HepG2 (cell line): ENCODE data around the gene OTULINL. TPM values are rescaled to one million over a fixed set of nuclear protein-coding genes. Genes with fewer than 3 reads are reported as not detected.
A peak's percentile ranks its signal among the peaks of the same experiment; 100 is the strongest.

Source experiments
- ARNTL ChIP-seq: sonication (generic); formaldehyde crosslinking; IDR thresholded peaks from 2 replicates; pipeline ENCODE4 v1.4.0; 2020; ENCODE audit warnings: mild to moderate bottlenecking, missing genetic modification reagents
- BRCA1 ChIP-seq: sonication (generic); formaldehyde crosslinking; IDR thresholded peaks from 2 replicates; pipeline ENCODE4 v1.4.0; 2020; ENCODE audit warnings: missing genetic modification reagents
- GLI4 ChIP-seq: sonication (generic); formaldehyde crosslinking; IDR thresholded peaks from 2 replicates; pipeline ENCODE4 v1.5.1; 2020; ENCODE audit warnings: missing genetic modification reagents, mild to moderate bottlenecking, moderate library complexity, borderline replicate concordance
- GPN1 ChIP-seq: sonication (generic); formaldehyde crosslinking; IDR thresholded peaks from 2 replicates; pipeline ENCODE4 v1.5.1; 2020; ENCODE audit warnings: missing genetic modification reagents, borderline replicate concordance
- GZF1 ChIP-seq: sonication (generic); formaldehyde crosslinking; IDR thresholded peaks from 2 replicates; pipeline ENCODE4 v1.5.1; 2020; ENCODE audit warnings: mild to moderate bottlenecking, missing genetic modification reagents
- HDAC2 ChIP-seq: sonication (generic); formaldehyde crosslinking; IDR thresholded peaks from 2 replicates; pipeline ENCODE4 v1.4.0; 2020; ENCODE audit warnings: missing genetic modification reagents
- HHEX ChIP-seq: IDR thresholded peaks from 2 replicates; pipeline ENCODE4 v1.6.1; 2016; ENCODE audit warnings: control low read depth
- PHF20 ChIP-seq: sonication (generic); formaldehyde crosslinking; IDR thresholded peaks from 2 replicates; pipeline ENCODE4 v1.5.0; 2020; ENCODE audit warnings: mild to moderate bottlenecking, missing genetic modification reagents
- U2AF2 ChIP-seq: fragments of 200-400 bp; formaldehyde crosslinking; IDR thresholded peaks from 2 replicates; pipeline ENCODE4 v1.6.1; 2017; ENCODE audit warnings: low read depth, mild to moderate bottlenecking, low read length
- ZNF292 ChIP-seq: sonication (generic); formaldehyde crosslinking; IDR thresholded peaks from 2 replicates; pipeline ENCODE4 v1.8.1; 2022; ENCODE audit warnings: mild to moderate bottlenecking, low read depth, missing genetic modification reagents, borderline replicate concordance
- ZNF367 ChIP-seq: sonication (generic); formaldehyde crosslinking; IDR thresholded peaks from 2 replicates; pipeline ENCODE4 v1.4.0; 2020; ENCODE audit warnings: missing genetic modification reagents, borderline replicate concordance
- ZNF44 ChIP-seq: sonication (generic); formaldehyde crosslinking; IDR thresholded peaks from 2 replicates; pipeline ENCODE4 v1.5.1; 2020; ENCODE audit warnings: mild to moderate bottlenecking, missing genetic modification reagents
- ZNF441 ChIP-seq: sonication (generic); formaldehyde crosslinking; IDR thresholded peaks from 2 replicates; pipeline ENCODE4 v1.7.0; 2021; ENCODE audit warnings: missing genetic modification reagents, borderline replicate concordance
- ZNF616 ChIP-seq: sonication (generic); formaldehyde crosslinking; IDR thresholded peaks from 2 replicates; pipeline ENCODE4 v1.5.0; 2020; ENCODE audit warnings: low read depth, mild to moderate bottlenecking, missing genetic modification reagents
- polyA plus RNA-seq, 8 experiments: library from polyadenylated mRNA; depleted of rRNA in 3 of 8; stranded (reverse) in 7 of 8; unstranded in 1 of 8; fragments of >200 nt; fragmentation: Illumina TruSeq in 4 of 8; extraction: Trizol in 4 of 8; gene quantifications; 2 replicates each; pipeline versions ENCODE4 v1.2.1 to v1.2.3, GENCODE V29; 2011 to 2016; ENCODE audit warnings: low read depth in 4 of 8, missing spikeins in 1 of 8, mixed read lengths in 1 of 8; ENCODE audit not compliant: insufficient read depth in 1 of 8
- total RNA-seq, 5 experiments: library from RNA; depleted of rRNA; stranded (reverse); fragments of >200 nt; fragmentation: Illumina TruSeq; extraction: Trizol; gene quantifications; 2 replicates each; pipeline ENCODE4 v1.2.3, GENCODE V29; 2016; ENCODE audit warnings: low read depth in 1 of 5
- TF ChIP-seq, protein P1 (sequence below): sonication (generic); formaldehyde crosslinking; IDR thresholded peaks from 2 replicates; pipeline ENCODE4 v1.5.1; 2020; ENCODE audit warnings: missing genetic modification reagents, mild to moderate bottlenecking, borderline replicate concordance
- TF ChIP-seq, protein P2 (sequence below): IDR thresholded peaks from 2 replicates; pipeline ENCODE4 v1.6.1; 2018; ENCODE audit warnings: missing genetic modification reagents, mild to moderate bottlenecking, missing compliant biosample characterization
- TF ChIP-seq, protein P3 (sequence below): sonication (generic); formaldehyde crosslinking; IDR thresholded peaks from one replicate; pipeline ENCODE4 v1.5.1; 2020; ENCODE audit warnings: mild to moderate bottlenecking, missing genetic modification reagents; ENCODE audit errors: not compliant biosample characterization

The OTULINL gene
- total and polyA plus RNA-seq, 2 of the 13 experiments (the other 11 are each of a cell fraction or from before 2014, with no cell fraction given): 0.04 to 0.40 TPM

DNA sequence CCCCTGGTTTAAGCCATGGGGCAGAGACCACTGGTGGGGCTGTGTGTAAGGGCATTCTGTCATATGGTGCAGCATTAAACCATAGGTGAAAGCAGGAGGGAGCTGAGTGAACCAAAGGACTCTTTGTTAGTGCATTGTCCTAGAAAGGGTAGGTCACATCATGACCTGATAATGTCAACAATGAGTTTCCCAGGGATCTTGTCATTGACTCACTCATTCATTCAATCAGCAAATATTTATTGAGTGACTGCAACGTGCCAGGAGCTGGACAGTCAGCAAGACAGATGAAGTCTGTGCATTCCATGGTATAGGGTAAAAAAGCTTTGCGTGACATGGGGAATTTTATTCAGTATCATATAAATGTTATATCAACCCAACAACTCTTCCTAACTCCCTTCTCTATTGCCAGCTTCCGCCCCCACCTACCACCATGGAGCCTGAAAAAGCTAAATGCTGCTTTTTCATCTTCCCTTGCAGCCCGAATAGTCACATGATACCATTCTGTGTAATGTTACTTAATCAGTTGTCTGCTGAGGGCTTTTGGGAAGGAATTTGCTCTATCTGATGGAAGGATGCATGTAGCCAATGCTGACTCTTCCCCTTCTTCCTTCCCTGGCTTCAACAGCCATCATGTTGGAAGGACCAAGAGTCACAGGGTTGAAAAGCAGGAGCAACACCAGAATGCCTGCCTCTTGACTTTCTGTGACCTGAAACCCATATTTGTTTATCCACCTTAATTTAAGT is 11.5 kb upstream of the OTULINL start (continued):
- TF ChIP-seq ZNF44: 0 out of 2 replicates have a peak, but pooled peaks have one; percentile 35
- TF ChIP-seq BRCA1: no peak
- no peak for TF ChIP-seq GPN1 (CRISPR knock-in tag)
- no peak for TF ChIP-seq U2AF2
- no peak for TF ChIP-seq ZNF367 (CRISPR knock-in tag)
- TF ChIP-seq, protein P1, sequence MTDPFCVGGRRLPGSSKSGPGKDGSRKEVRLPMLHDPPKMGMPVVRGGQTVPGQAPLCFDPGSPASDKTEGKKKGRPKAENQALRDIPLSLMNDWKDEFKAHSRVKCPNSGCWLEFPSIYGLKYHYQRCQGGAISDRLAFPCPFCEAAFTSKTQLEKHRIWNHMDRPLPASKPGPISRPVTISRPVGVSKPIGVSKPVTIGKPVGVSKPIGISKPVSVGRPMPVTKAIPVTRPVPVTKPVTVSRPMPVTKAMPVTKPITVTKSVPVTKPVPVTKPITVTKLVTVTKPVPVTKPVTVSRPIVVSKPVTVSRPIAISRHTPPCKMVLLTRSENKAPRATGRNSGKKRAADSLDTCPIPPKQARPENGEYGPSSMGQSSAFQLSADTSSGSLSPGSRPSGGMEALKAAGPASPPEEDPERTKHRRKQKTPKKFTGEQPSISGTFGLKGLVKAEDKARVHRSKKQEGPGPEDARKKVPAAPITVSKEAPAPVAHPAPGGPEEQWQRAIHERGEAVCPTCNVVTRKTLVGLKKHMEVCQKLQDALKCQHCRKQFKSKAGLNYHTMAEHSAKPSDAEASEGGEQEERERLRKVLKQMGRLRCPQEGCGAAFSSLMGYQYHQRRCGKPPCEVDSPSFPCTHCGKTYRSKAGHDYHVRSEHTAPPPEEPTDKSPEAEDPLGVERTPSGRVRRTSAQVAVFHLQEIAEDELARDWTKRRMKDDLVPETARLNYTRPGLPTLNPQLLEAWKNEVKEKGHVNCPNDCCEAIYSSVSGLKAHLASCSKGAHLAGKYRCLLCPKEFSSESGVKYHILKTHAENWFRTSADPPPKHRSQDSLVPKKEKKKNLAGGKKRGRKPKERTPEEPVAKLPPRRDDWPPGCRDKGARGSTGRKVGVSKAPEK: 0 out of 2 replicates have a peak, but pooled peaks have one; percentile 75
- TF ChIP-seq HHEX (CRISPR knock-in tag): peak; percentile 93
- no peak for TF ChIP-seq ZNF616 (CRISPR knock-in tag)
- TF ChIP-seq GLI4 (CRISPR knock-in tag): no peak
- no peak for TF ChIP-seq ZNF441 (CRISPR knock-in tag)
- no peak for TF ChIP-seq GZF1 (CRISPR knock-in tag)
- TF ChIP-seq, protein P2, sequence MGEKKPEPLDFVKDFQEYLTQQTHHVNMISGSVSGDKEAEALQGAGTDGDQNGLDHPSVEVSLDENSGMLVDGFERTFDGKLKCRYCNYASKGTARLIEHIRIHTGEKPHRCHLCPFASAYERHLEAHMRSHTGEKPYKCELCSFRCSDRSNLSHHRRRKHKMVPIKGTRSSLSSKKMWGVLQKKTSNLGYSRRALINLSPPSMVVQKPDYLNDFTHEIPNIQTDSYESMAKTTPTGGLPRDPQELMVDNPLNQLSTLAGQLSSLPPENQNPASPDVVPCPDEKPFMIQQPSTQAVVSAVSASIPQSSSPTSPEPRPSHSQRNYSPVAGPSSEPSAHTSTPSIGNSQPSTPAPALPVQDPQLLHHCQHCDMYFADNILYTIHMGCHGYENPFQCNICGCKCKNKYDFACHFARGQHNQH: peak; percentile 71; the same call in 1 of the 2 replicates
- TF ChIP-seq ARNTL (CRISPR knock-in tag): peak; percentile 66; the same call in 1 of the 2 replicates
- peak; percentile 76 for TF ChIP-seq HDAC2 (CRISPR knock-in tag)
- TF ChIP-seq, protein P3, sequence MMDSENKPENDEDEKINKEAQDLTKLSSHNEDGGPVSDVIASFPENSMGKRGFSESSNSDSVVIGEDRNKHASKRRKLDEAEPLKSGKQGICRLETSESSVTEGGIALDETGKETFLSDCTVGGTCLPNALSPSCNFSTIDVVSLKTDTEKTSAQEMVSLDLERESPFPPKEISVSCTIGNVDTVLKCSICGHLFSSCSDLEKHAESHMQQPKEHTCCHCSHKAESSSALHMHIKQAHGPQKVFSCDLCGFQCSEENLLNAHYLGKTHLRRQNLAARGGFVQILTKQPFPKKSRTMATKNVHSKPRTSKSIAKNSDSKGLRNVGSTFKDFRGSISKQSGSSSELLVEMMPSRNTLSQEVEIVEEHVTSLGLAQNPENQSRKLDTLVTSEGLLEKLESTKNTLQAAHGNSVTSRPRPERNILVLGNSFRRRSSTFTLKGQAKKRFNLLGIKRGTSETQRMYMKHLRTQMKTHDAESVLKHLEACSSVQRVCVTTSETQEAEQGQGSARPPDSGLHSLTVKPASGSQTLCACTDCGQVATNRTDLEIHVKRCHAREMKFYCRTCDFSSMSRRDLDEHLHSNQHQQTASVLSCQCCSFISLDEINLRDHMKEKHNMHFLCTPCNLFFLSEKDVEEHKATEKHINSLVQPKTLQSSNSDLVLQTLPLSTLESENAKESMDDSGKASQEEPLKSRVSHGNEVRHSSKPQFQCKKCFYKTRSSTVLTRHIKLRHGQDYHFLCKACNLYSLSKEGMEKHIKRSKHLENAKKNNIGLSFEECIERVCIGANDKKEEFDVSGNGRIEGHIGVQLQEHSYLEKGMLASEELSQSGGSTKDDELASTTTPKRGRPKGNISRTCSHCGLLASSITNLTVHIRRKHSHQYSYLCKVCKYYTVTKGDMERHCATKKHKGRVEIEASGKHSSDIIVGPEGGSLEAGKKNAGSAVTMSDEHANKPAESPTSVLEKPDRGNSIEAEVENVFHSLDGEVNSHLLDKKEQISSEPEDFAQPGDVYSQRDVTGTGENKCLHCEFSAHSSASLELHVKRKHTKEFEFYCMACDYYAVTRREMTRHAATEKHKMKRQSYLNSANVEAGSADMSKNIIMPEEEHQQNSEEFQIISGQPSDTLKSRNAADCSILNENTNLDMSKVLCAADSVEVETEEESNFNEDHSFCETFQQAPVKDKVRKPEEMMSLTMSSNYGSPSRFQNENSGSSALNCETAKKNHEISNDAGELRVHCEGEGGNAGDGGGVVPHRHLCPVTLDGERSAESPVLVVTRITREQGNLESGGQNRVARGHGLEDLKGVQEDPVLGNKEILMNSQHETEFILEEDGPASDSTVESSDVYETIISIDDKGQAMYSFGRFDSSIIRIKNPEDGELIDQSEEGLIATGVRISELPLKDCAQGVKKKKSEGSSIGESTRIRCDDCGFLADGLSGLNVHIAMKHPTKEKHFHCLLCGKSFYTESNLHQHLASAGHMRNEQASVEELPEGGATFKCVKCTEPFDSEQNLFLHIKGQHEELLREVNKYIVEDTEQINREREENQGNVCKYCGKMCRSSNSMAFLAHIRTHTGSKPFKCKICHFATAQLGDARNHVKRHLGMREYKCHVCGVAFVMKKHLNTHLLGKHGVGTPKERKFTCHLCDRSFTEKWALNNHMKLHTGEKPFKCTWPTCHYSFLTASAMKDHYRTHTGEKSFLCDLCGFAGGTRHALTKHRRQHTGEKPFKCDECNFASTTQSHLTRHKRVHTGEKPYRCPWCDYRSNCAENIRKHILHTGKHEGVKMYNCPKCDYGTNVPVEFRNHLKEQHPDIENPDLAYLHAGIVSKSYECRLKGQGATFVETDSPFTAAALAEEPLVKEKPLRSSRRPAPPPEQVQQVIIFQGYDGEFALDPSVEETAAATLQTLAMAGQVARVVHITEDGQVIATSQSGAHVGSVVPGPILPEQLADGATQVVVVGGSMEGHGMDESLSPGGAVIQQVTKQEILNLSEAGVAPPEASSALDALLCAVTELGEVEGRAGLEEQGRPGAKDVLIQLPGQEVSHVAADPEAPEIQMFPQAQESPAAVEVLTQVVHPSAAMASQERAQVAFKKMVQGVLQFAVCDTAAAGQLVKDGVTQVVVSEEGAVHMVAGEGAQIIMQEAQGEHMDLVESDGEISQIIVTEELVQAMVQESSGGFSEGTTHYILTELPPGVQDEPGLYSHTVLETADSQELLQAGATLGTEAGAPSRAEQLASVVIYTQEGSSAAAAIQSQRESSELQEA: no peak
- TF ChIP-seq ZNF292 (CRISPR knock-in tag): 0 out of 2 replicates have a peak, but pooled peaks have one; percentile 64
- TF ChIP-seq PHF20 (CRISPR knock-in tag): no peak
